K562 (cell line): Measurements from ENCODE around the gene SIGLEC6. TPM values are rescaled to one million over a fixed set of nuclear protein-coding genes. Genes with fewer than 3 reads are reported as not detected.

Experiments used
- ARID3B ChIP-seq: fragments of 250-450 bp; sonication (Bioruptor Pico); IDR thresholded peaks from 2 replicates; pipeline ENCODE4 v1.4.0; 2020; ENCODE audit warnings: borderline replicate concordance
- BCLAF1 ChIP-seq, 2 experiments: fragments of 450-650 bp in 1 of 2; IDR thresholded peaks; 2 replicates each; pipeline ENCODE4 v1.6.1; 2011 to 2017; ENCODE audit warnings: low read depth in 2 of 2, antibody characterized with exemption in 1 of 2, borderline replicate concordance in 1 of 2, low read length in 1 of 2, mild to moderate bottlenecking in 1 of 2, mixed read lengths in 1 of 2; ENCODE audit not compliant: control insufficient read depth in 1 of 2
- CBX3 ChIP-seq, 2 experiments: IDR thresholded peaks; 1 replicate in 1 of 2; 2 replicates in 1 of 2; pipeline ENCODE4 v1.6.1; 2012; ENCODE audit warnings: inconsistent platforms in 2 of 2, low read length in 2 of 2, borderline replicate concordance in 1 of 2, control low read depth in 1 of 2
- DMBX1 ChIP-seq: fragments of 250-450 bp; sonication (Bioruptor Pico); IDR thresholded peaks from 2 replicates; pipeline ENCODE4 v1.8.0; 2022; ENCODE audit warnings: inconsistent platforms, mild to moderate bottlenecking, moderate library complexity, borderline replicate concordance
- HIVEP1 ChIP-seq: fragments of 250-450 bp; sonication (Bioruptor Pico); IDR thresholded peaks from 2 replicates; pipeline ENCODE4 v1.4.0; 2020; ENCODE audit warnings: mild to moderate bottlenecking
- HNRNPUL1 ChIP-seq: fragments of 200-400 bp; formaldehyde crosslinking; IDR thresholded peaks from 2 replicates; pipeline ENCODE4 v1.6.1; 2017; ENCODE audit warnings: low read length
- MYC ChIP-seq, 2 experiments: fragments of 250-450 bp in 1 of 2; sonication (Bioruptor Pico) in 1 of 2; IDR thresholded peaks; 2 replicates each; pipeline versions ENCODE4 v1.5.1 to v1.6.1; 2012 to 2021; ENCODE audit warnings: low read depth in 2 of 2, borderline replicate concordance in 1 of 2, improper control_type of control experiment in 1 of 2, low read length in 1 of 2, mild to moderate bottlenecking in 1 of 2, moderate library complexity in 1 of 2
- PBX2 ChIP-seq, 2 experiments: IDR thresholded peaks in 1 of 2; conservative IDR thresholded peaks in 1 of 2; 2 replicates each; pipeline ENCODE4 v1.6.1; 2016; ENCODE audit warnings: low read depth in 2 of 2, mild to moderate bottlenecking in 1 of 2, missing compliant biosample characterization in 1 of 2, missing genetic modification characterization in 1 of 2, moderate library complexity in 1 of 2
- TCF15 ChIP-seq: fragments of 250-450 bp; sonication (Bioruptor Pico); IDR thresholded peaks from 2 replicates; pipeline ENCODE4 v1.8.0; 2022; ENCODE audit warnings: moderate library complexity, mild to moderate bottlenecking, inconsistent platforms
- TFAP4 ChIP-seq: sonication (generic); formaldehyde crosslinking; IDR thresholded peaks from 2 replicates; pipeline ENCODE4 v1.8.0; 2022; ENCODE audit warnings: missing genetic modification reagents, mild to moderate bottlenecking, moderate library complexity, borderline replicate concordance
- TRIM25 ChIP-seq: fragments of 450-650 bp; IDR thresholded peaks from 2 replicates; pipeline ENCODE4 v1.7.0; 2016; ENCODE audit warnings: borderline replicate concordance
- ZC3H8 ChIP-seq: fragments of 450-650 bp; IDR thresholded peaks from 2 replicates; pipeline ENCODE4 v1.6.1; 2017
- ZNF134 ChIP-seq: fragments of 250-450 bp; sonication (Bioruptor Pico); conservative IDR thresholded peaks from 2 replicates; pipeline ENCODE4 v1.4.0; 2020
- ZNF584 ChIP-seq: fragments of 200-800 bp; sonication (Bioruptor generic); IDR thresholded peaks from 2 replicates; pipeline ENCODE4 v1.6.1; 2016; ENCODE audit warnings: low read depth, mild to moderate bottlenecking, missing genetic modification characterization, missing compliant biosample characterization
- polyA plus RNA-seq, 8 experiments: library from polyadenylated mRNA; depleted of rRNA in 4 of 8; stranded (reverse) in 5 of 8; unstranded in 3 of 8; fragments of >200 nt; fragmentation: Nextera tagmentation in 2 of 8; fragmentation: Illumina TruSeq in 1 of 8; extraction: Ambion mirVana in 2 of 8; extraction: Trizol in 1 of 8; gene quantifications; 2 replicates each; pipeline versions ENCODE4 v1.2.1 to v1.2.3, GENCODE V29; 2011 to 2014; ENCODE audit warnings: inconsistent platforms in 1 of 8, missing spikeins in 1 of 8
- total RNA-seq, 7 experiments: library from RNA; depleted of rRNA in 6 of 7; stranded (reverse); fragments of >200 nt in 6 of 7; fragmentation: Illumina TruSeq in 2 of 7; extraction: Trizol in 2 of 7; gene quantifications; 2 replicates each; pipeline versions ENCODE4 v1.2.1 to v1.2.3, GENCODE V29; 2011 to 2021; ENCODE audit warnings: low replicate concordance in 1 of 7

The SIGLEC6 gene
- total and polyA plus RNA-seq, 9 of the 15 experiments (the other 6 are each of a cell fraction or from before 2014, with no cell fraction given), result 0.03 to 17.5 (median 0.71) TPM

GRCh38 chr19:51548213-51548651 lies 16.8 kb upstream of the SIGLEC6 start (continued):
- TF ChIP-seq BCLAF1 (IDR thresholded peaks at IDR 0.05; ENCODE audit: borderline replicate concordance in 1 of 2, control insufficient read depth in 1 of 2, low read depth in 2 of 2, low read length in 1 of 2), result 0 out of 4 replicates have a peak, but pooled peaks of 1 of the 2 experiments have one; percentile 9
- TF ChIP-seq ZNF584, result 0 out of 2 replicates have a peak, but pooled peaks have one; percentile 4
- peak; percentile 65; the same call in 1 of the 2 replicates for TF ChIP-seq HIVEP1 (CRISPR knock-in tag)
- 0 out of 2 replicates have a peak, but pooled peaks have one; percentile 10 for TF ChIP-seq ZNF134 (CRISPR knock-in tag)
- 0 out of 3 replicates have a peak, but pooled peaks of 1 of the 2 experiments have one; percentile 38 for TF ChIP-seq CBX3 (IDR thresholded peaks at IDR 0.05; ENCODE audit: borderline replicate concordance in 1 of 2, low read length in 2 of 2)
- peak; percentile 7; the same call in 1 of the 2 replicates for TF ChIP-seq DMBX1
- peak; percentile 73; the same call in 1 of the 2 replicates for TF ChIP-seq TCF15 (CRISPR knock-in tag)
- TF ChIP-seq PBX2 (CRISPR knock-in tag; IDR thresholded peaks at IDR 0.05; ENCODE audit: low read depth), result no peak
- no peak for TF ChIP-seq PBX2 (tag; conservative IDR thresholded peaks at IDR 0.05; ENCODE audit: low read depth)
- TF ChIP-seq ARID3B (CRISPR knock-in tag), result 0 out of 2 replicates have a peak, but pooled peaks have one; percentile 15
- no peak for TF ChIP-seq MYC (IDR thresholded peaks at IDR 0.05; ENCODE audit: low read depth, low read length)
- peak; percentile 70; the same call in 1 of the 2 replicates for TF ChIP-seq MYC (CRISPR knock-in tag; IDR thresholded peaks at IDR 0.05; ENCODE audit: borderline replicate concordance, low read depth)
- 0 out of 2 replicates have a peak, but pooled peaks have one; percentile 8 for TF ChIP-seq TRIM25
- peak; percentile 19; the same call in 1 of the 2 replicates for TF ChIP-seq TFAP4
- no peak for TF ChIP-seq HNRNPUL1
- TF ChIP-seq ZC3H8, result no peak
